Prostate gland (tissue), 2 donors: ENCODE data around the gene TAF6L. TPM values are rescaled to one million over a fixed set of nuclear protein-coding genes. Genes with fewer than 3 reads are reported as not detected.

Experiments
- DNase-seq: peaks from one replicate; pipeline ENCODE4 v3.0.0-alpha.2; 2019; ENCODE audit warnings: low spot score
- H3K27ac ChIP-seq, 2 donors: fragments of 200-600 bp; sonication (generic); 2 replicates each; pipeline ENCODE4 v1.5.1; 2017 to 2019
- H3K27me3 ChIP-seq: fragments of 200-600 bp; sonication (generic); replicated peaks from 2 replicates; pipeline ENCODE4 v1.5.1; 2019; ENCODE audit not compliant: insufficient read depth
- H3K36me3 ChIP-seq, 2 donors: fragments of 200-600 bp; sonication (generic); 1 replicate in 1 of 2; 2 replicates in 1 of 2; pipeline versions ENCODE4 v1.5.1 to v1.8.1; 2017 to 2019
- H3K4me1 ChIP-seq: fragments of 200-600 bp; sonication (generic); replicated peaks from 2 replicates; pipeline ENCODE4 v1.5.1; 2019
- H3K4me3 ChIP-seq, 2 donors: fragments of 200-600 bp; sonication (generic); 2 replicates each; pipeline ENCODE4 v1.5.1; 2017 to 2019
- H3K9me3 ChIP-seq: fragments of 200-600 bp; sonication (generic); 2 replicates; pipeline ENCODE4 v1.5.1; 2017
- CTCF ChIP-seq, 4 experiments: fragments of 200-600 bp in 2 of 4; fragments of 450-650 bp in 2 of 4; sonication (generic) in 2 of 4; IDR thresholded peaks; 1 replicate in 3 of 4; 2 replicates in 1 of 4; pipeline ENCODE4 v1.5.1; 2016 to 2019; ENCODE audit warnings: antibody characterized with exemption in 4 of 4, mild to moderate bottlenecking in 2 of 4, moderate library complexity in 2 of 4
- POLR2A ChIP-seq: fragments of 450-650 bp; IDR thresholded peaks from one replicate; pipeline ENCODE4 v1.6.1; 2016; ENCODE audit warnings: antibody characterized with exemption, mild to moderate bottlenecking
- POLR2AphosphoS5 ChIP-seq: sonication (generic); formaldehyde crosslinking; IDR thresholded peaks from one replicate; pipeline ENCODE4 v1.6.1; 2017; ENCODE audit warnings: antibody characterized with exemption
- WGBS: methylation state at CpG from one replicate; pipeline ENCODE4 v1.1.5; 2018; 5-methylcytosine and 5-hydroxymethylcytosine counted together
- intact Hi-C: fragments of 100-400 bp; cut with DNase I; formaldehyde crosslinking; loops from one replicate; pipeline ENCODE4 v1.14.2; 2022
- total RNA-seq, 2 donors: library from RNA; depleted of rRNA; stranded (reverse); fragments of >200 nt; gene quantifications; one replicate each; pipeline ENCODE4 v1.1.0, GENCODE V29; 2016

TAF6L gene
- total RNA-seq, 2 donors from 2014 or later, result 22.2 to 36.2 TPM

DNA sequence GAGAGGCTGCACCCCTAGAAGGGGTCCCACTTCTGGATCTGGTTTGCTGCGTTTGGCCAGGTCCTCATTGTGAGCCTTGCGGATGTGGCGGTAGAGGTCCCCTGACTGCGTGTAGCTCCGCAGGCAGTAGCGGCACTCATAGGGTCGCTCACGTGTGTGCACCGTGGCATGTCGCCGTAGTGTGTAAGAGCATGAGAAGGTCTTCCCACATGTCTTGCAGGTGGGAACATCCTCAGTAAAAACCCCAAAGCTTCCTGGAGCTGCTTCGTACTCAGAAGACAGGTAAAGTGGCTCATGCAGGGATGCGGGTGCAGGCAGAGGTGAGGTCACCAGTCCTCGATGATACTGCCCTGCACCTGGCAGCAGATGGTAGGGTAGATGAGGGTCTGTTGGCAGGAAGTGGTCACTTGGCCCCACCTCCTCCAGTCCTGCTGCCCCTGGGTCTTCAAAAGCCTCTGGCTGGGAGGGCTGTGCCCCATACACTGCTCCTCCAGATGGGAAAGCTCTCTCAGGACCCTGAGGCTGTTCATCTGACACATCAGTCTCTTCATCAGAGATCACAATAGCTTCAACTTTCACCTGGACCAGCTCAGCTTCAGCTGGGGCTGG is 18.9 kb upstream of the TAF6L start:
- H3K27ac ChIP-seq, result no peak overlapping the region
- no peak for TF ChIP-seq CTCF (IDR thresholded peaks at IDR 0.05)
- no peak for TF ChIP-seq POLR2AphosphoS5
- no peak for TF ChIP-seq POLR2A
- H3K4me1 ChIP-seq, result no peaks in the 10 kb centered on the region
- intact Hi-C loops, result no loop called here
- 94% methylated on average over 14 of the region's 14 CpGs for WGBS
- H3K27me3 ChIP-seq, result no peaks in the 10 kb centered on the region
- no peaks in the 10 kb centered on the region for H3K9me3 ChIP-seq
- DNase-seq, result no peak
- H3K4me3 ChIP-seq, result no peak overlapping the region
- H3K36me3 ChIP-seq, result no peaks in the 10 kb centered on the region

- WGBS, result 83% methylated on average over 15 of the region's 15 CpGs
- H3K36me3 ChIP-seq, result no peaks in the 10 kb centered on the region
- H3K4me3 ChIP-seq, result peak overlapping the region; percentile 62 to 66
- DNase-seq, result no peak
- TF ChIP-seq CTCF (IDR thresholded peaks at IDR 0.05) (no peak), POLR2A (no peak), POLR2AphosphoS5 (no peak)
- H3K27ac ChIP-seq, result peak overlapping the region; percentile 91
- H3K27me3 ChIP-seq, result no peaks in the 10 kb centered on the region
- no peaks in the 10 kb centered on the region for H3K4me1 ChIP-seq
- no peaks in the 10 kb centered on the region for H3K9me3 ChIP-seq
- intact Hi-C loops, result no loop called here
Measured at GRCh38 chr11:62752994-62753735, 18.0 kb upstream of the TAF6L start.

DNA sequence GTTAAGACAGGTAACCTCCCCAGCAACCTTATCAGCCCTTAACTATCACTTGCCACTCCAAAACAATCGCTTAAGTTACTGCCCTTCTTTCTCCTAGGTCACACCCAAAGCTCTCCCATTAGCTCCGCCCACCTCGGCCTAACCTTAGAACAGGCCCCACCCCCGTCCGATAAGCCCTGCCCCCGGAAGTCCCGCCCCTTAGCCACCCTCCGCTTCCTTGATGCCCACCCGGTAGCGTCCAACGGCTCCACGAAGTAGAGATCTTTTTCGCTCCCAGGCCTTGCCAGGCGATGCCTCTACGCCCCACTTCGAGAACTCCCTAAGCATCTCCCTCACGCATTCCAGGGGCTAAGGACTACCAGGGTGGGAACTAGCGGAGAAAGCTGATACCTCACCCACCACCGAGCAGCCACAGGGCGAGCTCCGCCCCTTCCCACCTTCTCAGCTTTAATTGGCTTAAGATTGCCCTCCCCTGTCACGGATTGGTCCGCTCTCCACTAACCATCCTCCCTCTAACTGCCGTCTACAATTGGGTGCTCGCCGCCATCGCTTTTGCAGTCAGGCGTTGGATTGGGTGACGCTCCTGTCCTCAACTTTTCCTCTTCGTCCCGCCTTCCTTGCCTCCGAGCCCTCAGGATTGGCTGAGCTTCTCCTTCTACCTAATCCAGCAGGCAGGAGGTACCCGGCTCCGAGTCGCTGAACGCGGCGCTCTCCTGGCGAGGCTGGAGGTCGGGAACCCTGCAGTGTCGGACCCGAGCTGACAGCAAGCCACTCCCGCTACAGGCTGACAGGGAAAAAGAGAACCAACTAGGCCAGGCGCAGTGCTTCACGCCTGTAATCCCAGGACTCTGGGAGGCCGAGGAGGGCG is 17.2 kb upstream of the TAF6L start, which contains the start of gene ZBTB3:
TSS of gene ZBTB3 (minus strand) at position 425 of the 868 bp plus-strand sequence. CDS start 496 bp downstream, outside the sequence.
- DNase-seq, result peak; percentile 99
- H3K27ac ChIP-seq, result peak within 1 kb of the TSS; percentile 91
- no peaks in the 10 kb centered on the region for H3K4me1 ChIP-seq
- WGBS, result under 1% methylated on average over 47 of the region's 47 CpGs
- H3K9me3 ChIP-seq, result no peaks in the 10 kb centered on the region
- H3K27me3 ChIP-seq, result no peaks in the 10 kb centered on the region
- no peaks in the 10 kb centered on the region for H3K36me3 ChIP-seq
- H3K4me3 ChIP-seq, result peak within 1 kb of the TSS; percentile 62 to 66
- peak; percentile 94 for TF ChIP-seq POLR2AphosphoS5
- peak in 2 of 4 experiments; percentile 20 to 42 for TF ChIP-seq CTCF (IDR thresholded peaks at IDR 0.05)
- TF ChIP-seq POLR2A, result peak; percentile 63
- intact Hi-C loops, result no loop called here

DNA sequence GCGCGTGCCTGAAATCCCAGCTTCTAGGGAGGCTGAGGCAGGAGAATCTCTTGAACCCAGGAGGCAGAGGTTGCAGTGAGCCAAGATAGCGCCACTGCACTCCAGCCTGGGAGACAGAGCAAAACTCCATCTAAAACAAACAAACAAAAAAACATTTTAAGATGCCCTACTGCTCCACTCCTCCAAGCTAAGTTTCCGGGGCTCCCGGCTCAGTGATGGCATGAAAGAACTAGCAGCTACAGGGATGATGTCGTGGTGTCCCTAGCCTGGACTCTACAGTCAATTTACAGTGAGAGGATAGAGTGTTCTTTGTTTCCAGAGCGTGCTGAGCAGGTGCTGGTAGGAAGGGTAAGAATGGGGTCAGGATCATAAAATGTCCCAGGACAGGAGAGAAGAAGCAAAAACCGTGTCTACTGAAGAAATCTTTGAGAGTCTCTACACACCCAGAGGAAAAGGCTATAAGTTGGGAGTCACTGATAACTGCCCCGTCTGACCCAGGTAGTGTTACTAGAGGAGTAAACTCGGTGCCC is 16.0 kb upstream of the TAF6L start:
- WGBS, result 65% methylated on average over 10 of the region's 10 CpGs
- Histone ChIP-seq H3K36me3 (no peaks in the 10 kb centered on the region), H3K9me3 (no peaks in the 10 kb centered on the region), H3K27me3 (no peaks in the 10 kb centered on the region), H3K4me1 (no peaks in the 10 kb centered on the region), H3K27ac (no peak overlapping the region), H3K4me3 (no peak overlapping the region)
- no peak for DNase-seq
- intact Hi-C loops, result no loop called here
- TF ChIP-seq CTCF (IDR thresholded peaks at IDR 0.05), result no peak
